HCT116 (cell line): ENCODE data around the gene SH3YL1.

ENCODE experiments used
- CEBPB ChIP-seq: IDR thresholded peaks from 2 replicates; pipeline ENCODE4 v1.6.1; 2012; ENCODE audit warnings: low read depth
- EZH2 ChIP-seq: fragments of 200-600 bp; sonication (generic); IDR thresholded peaks from 2 replicates; pipeline ENCODE4 v1.6.1; 2017; ENCODE audit warnings: antibody characterized with exemption, mixed run types
- EZH2phosphoT487 ChIP-seq: fragments of 200-600 bp; IDR thresholded peaks from 2 replicates; pipeline ENCODE4 v1.6.1; 2018; ENCODE audit warnings: antibody characterized with exemption, borderline replicate concordance
- JUND ChIP-seq: IDR thresholded peaks from 2 replicates; pipeline ENCODE4 v1.6.1; 2012
- POLR2A ChIP-seq: IDR thresholded peaks from 2 replicates; pipeline ENCODE4 v1.7.0; 2011; ENCODE audit warnings: borderline replicate concordance; ENCODE audit not compliant: insufficient read depth, insufficient read length; ENCODE audit errors: extremely low read depth
- POLR2AphosphoS5 ChIP-seq: IDR thresholded peaks from 2 replicates; pipeline ENCODE4 v1.6.1; 2011; ENCODE audit warnings: mild to moderate bottlenecking, low read depth, low read length, moderate library complexity
- RAD21 ChIP-seq: IDR thresholded peaks from 2 replicates; pipeline ENCODE4 v1.6.1; 2012; ENCODE audit warnings: low read depth, mild to moderate bottlenecking
- TCF7L2 ChIP-seq: IDR thresholded peaks from 2 replicates; pipeline ENCODE4 v1.7.0; 2011; ENCODE audit warnings: borderline replicate concordance, inconsistent platforms; ENCODE audit not compliant: insufficient read depth, insufficient read length; ENCODE audit errors: extremely low read depth
- YY1 ChIP-seq: IDR thresholded peaks from 2 replicates; pipeline ENCODE4 v1.6.1; 2011; ENCODE audit warnings: low read length, low read depth, moderate library complexity, mild to moderate bottlenecking; ENCODE audit not compliant: insufficient replicate concordance; ENCODE audit errors: extremely low read depth
- ZNF274 ChIP-seq: fragments of 200-500 bp; sonication (Bioruptor generic); IDR thresholded peaks from 2 replicates; pipeline ENCODE4 v1.6.1; 2014; ENCODE audit warnings: mild to moderate bottlenecking, low read depth, low read length, inconsistent platforms
- TF ChIP-seq, protein P1 (sequence below): IDR thresholded peaks from 2 replicates; pipeline ENCODE4 v1.6.1; 2012; ENCODE audit warnings: low read depth
- TF ChIP-seq, protein P2 (sequence below), 3 experiments: fragments of 200-600 bp in 1 of 3; sonication (generic) in 1 of 3; IDR thresholded peaks in 2 of 3; conservative IDR thresholded peaks in 1 of 3; 2 replicates each; pipeline ENCODE4 v1.5.1; 2012 to 2017; ENCODE audit warnings: low read depth in 2 of 3, low read length in 2 of 3, antibody characterized with exemption in 1 of 3, borderline replicate concordance in 1 of 3, control low read depth in 1 of 3, mild to moderate bottlenecking in 1 of 3, mixed read lengths in 1 of 3, mixed run types in 1 of 3, moderate library complexity in 1 of 3; ENCODE audit not compliant: insufficient read depth in 1 of 3
- TF ChIP-seq, protein P3 (sequence below): IDR thresholded peaks from 2 replicates; pipeline ENCODE4 v1.6.1; 2012

DNA sequence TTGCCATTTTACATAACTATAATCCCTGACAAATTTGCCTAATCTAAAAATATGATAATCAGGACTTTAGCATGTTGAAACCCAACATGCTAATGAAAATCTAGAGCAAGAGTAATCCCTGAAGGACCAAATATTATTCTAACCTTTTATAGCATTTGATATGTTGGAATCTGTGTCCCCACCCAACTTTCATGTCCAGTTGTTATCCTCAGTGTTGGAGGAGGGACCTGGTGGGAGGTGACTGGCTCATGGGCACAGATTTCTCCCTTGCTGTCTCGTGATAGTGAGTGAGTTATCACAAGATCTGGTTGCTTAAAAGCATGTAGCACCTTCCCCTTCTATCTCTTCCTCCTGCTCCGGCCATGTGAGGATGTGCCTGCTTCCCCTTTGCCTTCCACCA is 59.8 kb downstream of the SH3YL1 start:
- TF ChIP-seq POLR2A, result no peak
- TF ChIP-seq, protein P1, sequence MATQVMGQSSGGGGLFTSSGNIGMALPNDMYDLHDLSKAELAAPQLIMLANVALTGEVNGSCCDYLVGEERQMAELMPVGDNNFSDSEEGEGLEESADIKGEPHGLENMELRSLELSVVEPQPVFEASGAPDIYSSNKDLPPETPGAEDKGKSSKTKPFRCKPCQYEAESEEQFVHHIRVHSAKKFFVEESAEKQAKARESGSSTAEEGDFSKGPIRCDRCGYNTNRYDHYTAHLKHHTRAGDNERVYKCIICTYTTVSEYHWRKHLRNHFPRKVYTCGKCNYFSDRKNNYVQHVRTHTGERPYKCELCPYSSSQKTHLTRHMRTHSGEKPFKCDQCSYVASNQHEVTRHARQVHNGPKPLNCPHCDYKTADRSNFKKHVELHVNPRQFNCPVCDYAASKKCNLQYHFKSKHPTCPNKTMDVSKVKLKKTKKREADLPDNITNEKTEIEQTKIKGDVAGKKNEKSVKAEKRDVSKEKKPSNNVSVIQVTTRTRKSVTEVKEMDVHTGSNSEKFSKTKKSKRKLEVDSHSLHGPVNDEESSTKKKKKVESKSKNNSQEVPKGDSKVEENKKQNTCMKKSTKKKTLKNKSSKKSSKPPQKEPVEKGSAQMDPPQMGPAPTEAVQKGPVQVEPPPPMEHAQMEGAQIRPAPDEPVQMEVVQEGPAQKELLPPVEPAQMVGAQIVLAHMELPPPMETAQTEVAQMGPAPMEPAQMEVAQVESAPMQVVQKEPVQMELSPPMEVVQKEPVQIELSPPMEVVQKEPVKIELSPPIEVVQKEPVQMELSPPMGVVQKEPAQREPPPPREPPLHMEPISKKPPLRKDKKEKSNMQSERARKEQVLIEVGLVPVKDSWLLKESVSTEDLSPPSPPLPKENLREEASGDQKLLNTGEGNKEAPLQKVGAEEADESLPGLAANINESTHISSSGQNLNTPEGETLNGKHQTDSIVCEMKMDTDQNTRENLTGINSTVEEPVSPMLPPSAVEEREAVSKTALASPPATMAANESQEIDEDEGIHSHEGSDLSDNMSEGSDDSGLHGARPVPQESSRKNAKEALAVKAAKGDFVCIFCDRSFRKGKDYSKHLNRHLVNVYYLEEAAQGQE, result no peak
- TF ChIP-seq, protein P2, sequence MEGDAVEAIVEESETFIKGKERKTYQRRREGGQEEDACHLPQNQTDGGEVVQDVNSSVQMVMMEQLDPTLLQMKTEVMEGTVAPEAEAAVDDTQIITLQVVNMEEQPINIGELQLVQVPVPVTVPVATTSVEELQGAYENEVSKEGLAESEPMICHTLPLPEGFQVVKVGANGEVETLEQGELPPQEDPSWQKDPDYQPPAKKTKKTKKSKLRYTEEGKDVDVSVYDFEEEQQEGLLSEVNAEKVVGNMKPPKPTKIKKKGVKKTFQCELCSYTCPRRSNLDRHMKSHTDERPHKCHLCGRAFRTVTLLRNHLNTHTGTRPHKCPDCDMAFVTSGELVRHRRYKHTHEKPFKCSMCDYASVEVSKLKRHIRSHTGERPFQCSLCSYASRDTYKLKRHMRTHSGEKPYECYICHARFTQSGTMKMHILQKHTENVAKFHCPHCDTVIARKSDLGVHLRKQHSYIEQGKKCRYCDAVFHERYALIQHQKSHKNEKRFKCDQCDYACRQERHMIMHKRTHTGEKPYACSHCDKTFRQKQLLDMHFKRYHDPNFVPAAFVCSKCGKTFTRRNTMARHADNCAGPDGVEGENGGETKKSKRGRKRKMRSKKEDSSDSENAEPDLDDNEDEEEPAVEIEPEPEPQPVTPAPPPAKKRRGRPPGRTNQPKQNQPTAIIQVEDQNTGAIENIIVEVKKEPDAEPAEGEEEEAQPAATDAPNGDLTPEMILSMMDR (IDR thresholded peaks at IDR 0.05 in 2 of 3, conservative IDR thresholded peaks at IDR 0.05 in 1 of 3; ENCODE audit: borderline replicate concordance in 1 of 3, insufficient read depth in 1 of 3, low read depth in 2 of 3, low read length in 2 of 3), result no peak
- TF ChIP-seq TCF7L2, result no peak
- TF ChIP-seq RAD21, result no peak
- no peak for TF ChIP-seq POLR2AphosphoS5
- no peak for TF ChIP-seq YY1
- no peak for TF ChIP-seq EZH2
- no peak for TF ChIP-seq CEBPB
- no peak for TF ChIP-seq EZH2phosphoT487
- no peak for TF ChIP-seq ZNF274
- TF ChIP-seq JUND, result no peak
- TF ChIP-seq, protein P3, sequence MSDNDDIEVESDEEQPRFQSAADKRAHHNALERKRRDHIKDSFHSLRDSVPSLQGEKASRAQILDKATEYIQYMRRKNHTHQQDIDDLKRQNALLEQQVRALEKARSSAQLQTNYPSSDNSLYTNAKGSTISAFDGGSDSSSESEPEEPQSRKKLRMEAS, result no peak
